Measurements from ENCODE around the gene RPL7L1.
"Not testable (repeated sequence)": the region's sequence is repeated elsewhere in the genome, so short reads cannot be mapped to it uniquely, and the experiment has no call there.

RPL7L1 gene

GRCh38 chr6:42871711-42872110 lies 7.7 kb upstream of the RPL7L1 start:
- TF ChIP-seq CTCF (IDR thresholded peaks at IDR 0.05; ENCODE audit: borderline replicate concordance, control extremely low read depth, extremely low read depth, insufficient read depth, missing control alignments), result no peak
- DNase-seq (ENCODE audit: low spot score), result no peak
- in situ Hi-C loops (cut with MboI; ENCODE audit: low sequenced_read_pairs, unreplicated experiment), result loop anchor here (10.0 kb wide), 1 partner anchor 207 kb away; no protein-coding TSS in a partner anchor

- in situ Hi-C loops (cut with MboI; ENCODE audit: low sequenced_read_pairs, unreplicated experiment), result loop anchor here (10.0 kb wide), 1 partner anchor 209 kb away; no protein-coding TSS in a partner anchor
- TF ChIP-seq CTCF (IDR thresholded peaks at IDR 0.05; ENCODE audit: borderline replicate concordance, control extremely low read depth, extremely low read depth, insufficient read depth, missing control alignments), result no peak
- DNase-seq (ENCODE audit: low spot score), result no peak
These were observed 6.1 kb upstream of the RPL7L1 start for GRCh38 chr6:42873313-42873712.

- in situ Hi-C loops (cut with MboI; ENCODE audit: low sequenced_read_pairs, unreplicated experiment), result loop anchor here (10.0 kb wide), 1 partner anchor 213 kb away; no protein-coding TSS in a partner anchor
- no peak for DNase-seq (ENCODE audit: low spot score)
- TF ChIP-seq CTCF (IDR thresholded peaks at IDR 0.05; ENCODE audit: borderline replicate concordance, control extremely low read depth, extremely low read depth, insufficient read depth, missing control alignments), result no peak
These were observed 1.7 kb upstream of the RPL7L1 start for GRCh38 chr6:42877695-42878094.

GRCh38 chr6:42880240-42880817 lies 913 bp downstream of the RPL7L1 start:
- in situ Hi-C loops (cut with MboI; ENCODE audit: low sequenced_read_pairs, unreplicated experiment); DNase-seq (ENCODE audit: low spot score): not testable (repeated sequence)

- in situ Hi-C loops (cut with MboI; ENCODE audit: low sequenced_read_pairs, unreplicated experiment); DNase-seq (ENCODE audit: low spot score): not testable (repeated sequence)
These were observed 1.5 kb downstream of the RPL7L1 start for GRCh38 chr6:42880871-42881270.

- no peak for TF ChIP-seq CTCF (IDR thresholded peaks at IDR 0.05; ENCODE audit: borderline replicate concordance, control extremely low read depth, extremely low read depth, insufficient read depth, missing control alignments)
- no peak for DNase-seq (ENCODE audit: low spot score)
- in situ Hi-C loops (cut with MboI; ENCODE audit: low sequenced_read_pairs, unreplicated experiment), result no loop called here
These were observed 6.3 kb downstream of the RPL7L1 start for GRCh38 chr6:42885702-42886101.

GRCh38 chr6:42888201-42888600 lies 8.8 kb downstream of the RPL7L1 start:
- DNase-seq (ENCODE audit: low spot score); in situ Hi-C loops (cut with MboI; ENCODE audit: low sequenced_read_pairs, unreplicated experiment): not testable (repeated sequence)

GRCh38 chr6:42889815-42890214 lies 10.4 kb downstream of the RPL7L1 start:
- DNase-seq (ENCODE audit: low spot score), result no peak
- TF ChIP-seq CTCF (IDR thresholded peaks at IDR 0.05; ENCODE audit: borderline replicate concordance, control extremely low read depth, extremely low read depth, insufficient read depth, missing control alignments), result no peak
- in situ Hi-C loops (cut with MboI; ENCODE audit: low sequenced_read_pairs, unreplicated experiment), result no loop called here

Data from GM13976 (cell line).